ENCODE data around the gene SUCLG2.

- TF ChIP-seq CTCF (IDR thresholded peaks at IDR 0.05; ENCODE audit: low read depth, low read length, poor library complexity, severe bottlenecking) (no peak), EZH2phosphoT487 (IDR thresholded peaks at IDR 0.05; ENCODE audit: borderline replicate concordance, low read length) (no peak)
Observed at GRCh38 chr3:67468511-67468910, 185.9 kb downstream of the SUCLG2 start.

Data from DOHH2 (cell line).